ENCODE data around the gene ZBP1.

Gene ZBP1, protein sequence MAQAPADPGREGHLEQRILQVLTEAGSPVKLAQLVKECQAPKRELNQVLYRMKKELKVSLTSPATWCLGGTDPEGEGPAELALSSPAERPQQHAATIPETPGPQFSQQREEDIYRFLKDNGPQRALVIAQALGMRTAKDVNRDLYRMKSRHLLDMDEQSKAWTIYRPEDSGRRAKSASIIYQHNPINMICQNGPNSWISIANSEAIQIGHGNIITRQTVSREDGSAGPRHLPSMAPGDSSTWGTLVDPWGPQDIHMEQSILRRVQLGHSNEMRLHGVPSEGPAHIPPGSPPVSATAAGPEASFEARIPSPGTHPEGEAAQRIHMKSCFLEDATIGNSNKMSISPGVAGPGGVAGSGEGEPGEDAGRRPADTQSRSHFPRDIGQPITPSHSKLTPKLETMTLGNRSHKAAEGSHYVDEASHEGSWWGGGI

DNA sequence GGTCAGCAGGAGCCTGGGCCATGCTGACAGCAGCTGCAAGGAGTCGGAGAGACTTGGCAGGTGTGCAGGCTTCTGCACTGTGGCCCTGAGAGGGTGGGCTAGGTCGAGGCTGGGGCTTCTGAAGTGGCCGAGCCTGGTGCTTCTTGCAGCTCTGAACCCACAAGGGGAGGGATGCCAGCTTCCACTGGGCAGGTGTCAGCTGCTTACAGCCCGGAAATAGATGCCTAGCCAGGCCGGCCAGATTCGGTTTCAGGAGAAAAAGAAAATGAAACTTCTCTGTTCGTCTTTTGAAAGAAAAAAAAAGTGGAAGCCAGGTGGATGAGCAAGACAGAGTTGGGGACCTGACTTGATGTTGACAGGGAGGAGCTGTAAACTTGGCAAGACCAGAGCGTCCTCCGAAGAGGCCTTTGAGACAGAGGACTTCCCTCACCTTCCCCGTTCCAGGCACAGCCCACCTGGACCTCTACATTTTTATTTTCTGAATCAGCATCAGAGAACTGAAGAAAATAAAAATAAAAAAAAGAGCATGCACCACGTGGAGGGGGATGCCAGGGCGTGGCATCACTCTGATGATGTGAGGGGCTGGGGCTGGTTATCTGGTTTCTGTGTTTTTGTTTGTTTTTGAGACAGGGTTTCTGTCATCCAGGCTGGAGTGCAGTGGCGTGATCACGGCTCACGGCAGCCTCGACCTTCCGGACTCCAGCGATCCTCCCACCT is at the start of gene ZBP1:
ZBP1 (minus strand) TSS at position 153 of the 717 bp plus-strand sequence; CDS start at position 22, 131 bp downstream.
- in situ Hi-C loops (cut with MboI; ENCODE audit: low sequenced_read_pairs): loop anchor here (25.0 kb wide), 2 partner anchors 233 to 567 kb away; partner anchors contain the start of gene RBM38

DNA sequence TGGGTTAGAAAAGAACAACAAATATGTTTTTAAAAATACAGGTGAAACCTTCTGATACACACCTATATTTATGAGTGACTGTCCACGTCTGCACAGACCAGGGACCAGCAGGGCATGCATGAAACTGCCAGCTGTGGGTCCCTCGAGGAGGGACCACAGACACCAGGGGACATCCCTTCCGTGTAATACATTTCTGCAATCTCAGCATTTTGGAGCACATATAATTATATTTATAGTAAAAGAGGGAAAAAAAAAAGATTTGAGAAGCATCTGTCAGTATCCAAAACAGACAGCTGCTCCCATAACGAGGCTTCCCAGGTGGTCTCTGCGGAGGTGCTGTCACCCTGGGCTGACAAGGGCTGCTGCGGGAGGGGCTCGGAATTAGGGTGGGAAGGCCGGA is 49.4 kb upstream of the ZBP1 start:
- in situ Hi-C loops (cut with MboI; ENCODE audit: low sequenced_read_pairs): no loop called here

DNA sequence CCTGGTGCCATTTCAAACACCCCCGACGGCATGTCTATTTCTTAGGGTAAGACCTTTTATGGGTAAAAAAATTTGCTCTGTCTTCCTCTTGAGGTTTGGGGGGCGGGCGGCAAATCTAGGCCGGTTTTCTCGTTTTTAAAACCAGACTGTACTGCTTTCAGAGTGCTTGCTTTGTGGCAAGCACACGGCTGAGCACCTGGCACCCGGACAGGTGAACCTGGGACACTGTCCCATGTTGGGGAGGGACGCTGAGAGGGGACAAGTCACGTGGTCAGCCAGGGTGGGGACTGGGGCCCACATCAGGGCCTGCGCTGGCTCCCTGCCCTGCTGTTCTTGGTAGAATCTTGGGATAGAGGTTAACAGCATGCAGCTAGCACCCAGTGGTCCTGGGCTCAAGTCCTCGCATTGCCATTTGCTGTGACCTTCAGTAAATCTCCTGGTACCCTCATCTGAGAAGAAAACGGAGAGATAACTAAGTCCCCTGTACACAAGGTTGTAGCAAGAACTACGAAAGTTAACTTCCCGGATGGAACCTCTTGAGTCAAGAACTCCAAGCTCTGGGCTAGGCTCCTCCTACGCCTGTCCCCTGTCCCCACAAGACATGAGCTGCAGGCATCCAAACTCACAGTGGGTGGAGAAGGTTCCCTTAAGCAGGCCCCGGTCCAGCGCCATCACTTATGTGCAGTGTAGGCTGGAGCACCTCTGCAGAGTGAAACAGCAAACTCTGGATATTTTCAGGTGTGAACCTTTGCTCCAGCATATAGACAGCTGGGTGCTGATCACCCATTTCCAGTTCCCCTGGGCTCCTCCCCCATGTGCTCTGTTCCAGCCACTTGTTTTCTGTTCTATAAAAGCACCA is 47.9 kb upstream of the ZBP1 start:
- in situ Hi-C loops (cut with MboI; ENCODE audit: low sequenced_read_pairs): no loop called here

DNA sequence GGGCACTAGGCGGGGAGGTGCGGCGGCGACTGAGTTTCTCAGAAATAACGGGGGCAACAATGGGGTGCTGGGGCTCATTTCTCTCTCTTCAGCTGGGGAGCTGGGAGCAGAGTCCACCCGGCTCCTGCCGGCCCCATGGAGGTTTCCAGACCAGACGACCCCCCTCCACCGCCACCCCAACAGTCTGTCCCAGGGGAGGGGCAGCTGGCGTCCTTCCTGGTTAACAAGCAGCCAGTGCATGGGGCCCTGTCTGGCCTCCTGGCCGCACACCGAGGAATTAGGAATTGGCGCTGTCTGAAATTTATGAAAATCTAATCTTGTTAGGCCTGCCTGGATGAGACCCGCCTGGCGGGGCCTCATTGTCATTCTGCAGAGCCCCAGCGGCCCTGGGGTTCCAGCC is 47.2 kb upstream of the ZBP1 start:
- in situ Hi-C loops (cut with MboI; ENCODE audit: low sequenced_read_pairs): no loop called here

DNA sequence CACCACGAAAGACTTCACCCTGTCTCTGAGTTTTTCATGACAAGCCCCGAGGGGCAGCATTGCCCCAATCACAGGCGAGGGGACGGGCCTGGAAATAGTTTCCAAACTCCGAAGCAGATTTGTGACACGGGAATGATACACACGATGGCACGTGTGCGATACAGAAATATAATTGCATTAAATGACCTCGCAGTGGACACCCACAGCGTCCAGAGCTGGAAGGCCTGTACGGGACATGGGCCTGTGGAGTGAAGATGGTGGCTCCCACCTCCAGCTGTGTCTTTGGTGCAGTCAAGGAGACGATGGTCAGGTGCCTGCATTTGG is 46.6 kb upstream of the ZBP1 start:
- in situ Hi-C loops (cut with MboI; ENCODE audit: low sequenced_read_pairs): no loop called here

DNA sequence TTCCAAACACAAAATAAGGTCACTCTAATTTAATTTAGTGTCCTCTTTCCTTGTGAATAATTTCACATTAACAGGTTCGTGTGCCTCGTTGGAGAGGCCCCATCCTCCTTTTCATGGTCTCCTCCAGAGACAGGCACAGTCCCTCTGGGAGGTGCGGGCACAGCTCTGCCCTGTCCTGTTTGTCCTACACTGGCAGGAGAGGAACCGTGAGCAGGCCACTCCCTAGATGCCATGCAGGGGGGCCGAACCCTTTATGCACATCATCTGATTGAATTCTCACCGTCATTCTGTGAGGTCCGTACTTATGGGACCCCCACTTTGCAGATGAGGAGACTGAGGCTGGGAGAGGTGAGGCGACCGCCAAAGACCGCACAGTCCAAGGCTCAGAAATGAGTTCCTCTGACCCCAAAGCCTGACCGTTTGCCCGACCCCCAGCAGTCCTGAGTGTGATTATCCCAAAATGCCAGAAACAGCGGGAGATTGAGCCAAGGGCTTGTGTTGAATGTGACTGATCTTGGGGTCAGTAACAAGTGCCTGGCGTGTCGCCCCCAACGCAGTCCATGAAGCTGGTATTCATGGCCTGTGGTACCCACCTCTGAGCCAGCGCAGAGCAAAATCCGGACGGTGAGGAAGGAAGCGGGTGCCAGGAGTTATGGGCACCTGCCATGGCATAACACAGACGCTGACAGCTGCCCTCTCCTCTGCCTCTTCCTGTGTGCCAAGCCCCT is 46.0 kb upstream of the ZBP1 start:
- in situ Hi-C loops (cut with MboI; ENCODE audit: low sequenced_read_pairs): no loop called here

DNA sequence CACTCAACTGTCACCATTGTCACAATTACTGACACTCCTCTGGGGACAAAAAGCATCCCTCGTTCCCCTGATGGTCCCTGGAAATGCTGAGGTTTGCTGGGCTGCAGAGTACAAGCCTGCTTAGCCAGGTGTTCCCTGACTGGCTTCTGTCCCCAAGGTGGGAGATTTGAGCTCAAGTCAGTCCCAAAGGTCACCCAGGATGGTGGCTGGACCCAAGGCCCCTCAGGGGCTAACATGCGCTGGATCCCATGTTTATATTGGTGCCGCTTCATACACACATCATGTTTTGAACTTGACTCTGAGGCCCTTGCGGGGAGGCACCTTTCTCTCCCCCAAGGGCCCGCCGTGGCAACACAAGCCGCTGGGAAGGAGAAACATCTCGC is 45.4 kb upstream of the ZBP1 start:
- in situ Hi-C loops (cut with MboI; ENCODE audit: low sequenced_read_pairs): no loop called here

DNA sequence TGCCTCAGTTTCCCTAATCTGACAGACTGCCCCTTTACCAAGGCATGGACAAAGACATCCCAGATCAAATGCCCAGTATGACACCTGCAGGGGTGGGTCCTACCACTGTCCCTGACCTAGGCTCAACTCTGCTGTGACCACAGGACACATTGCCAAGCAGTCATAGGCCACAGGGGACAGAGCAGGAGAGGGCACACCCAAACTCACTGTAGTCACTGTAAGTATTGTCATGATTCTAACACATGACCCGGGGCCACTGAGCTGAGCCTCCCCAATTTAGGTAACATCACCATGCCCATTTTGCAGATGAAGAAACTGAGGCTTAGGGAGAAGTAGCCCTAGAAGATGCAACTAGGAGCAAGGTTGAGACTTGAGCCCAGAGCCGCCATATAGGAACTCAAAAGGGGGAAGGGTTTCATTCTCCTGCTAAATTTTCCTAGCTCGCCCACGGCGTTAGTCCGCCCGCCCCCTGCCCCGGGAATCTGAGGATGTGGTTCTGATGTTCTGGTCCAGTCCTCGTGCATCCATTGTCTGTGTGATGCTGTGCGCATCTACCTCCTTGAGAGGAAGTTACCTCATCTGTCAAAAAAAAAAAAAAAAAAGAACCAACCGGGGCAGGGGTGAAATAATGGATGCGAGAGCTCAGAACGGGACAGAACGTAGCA is 44.8 kb upstream of the ZBP1 start:
- in situ Hi-C loops (cut with MboI; ENCODE audit: low sequenced_read_pairs): no loop called here

DNA sequence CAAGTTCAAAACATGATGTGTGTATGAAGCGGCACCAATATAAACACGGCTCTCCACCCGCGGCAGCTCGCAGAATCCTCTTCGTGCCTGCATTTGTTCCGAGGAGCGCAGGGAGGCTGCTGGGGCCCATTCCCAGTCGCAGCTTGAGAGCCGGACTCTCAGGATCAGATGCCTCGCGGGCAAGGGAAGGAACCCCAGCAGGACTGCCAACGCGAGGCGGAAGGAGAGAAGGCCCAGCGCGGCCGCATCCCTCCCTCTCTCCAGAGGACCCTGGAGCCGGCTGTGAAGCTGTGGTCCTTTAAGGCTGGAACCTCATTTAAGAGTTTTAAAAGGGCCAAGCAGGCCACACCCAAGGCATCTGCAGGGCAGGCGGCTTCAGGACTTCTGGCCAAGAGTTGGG is 44.2 kb upstream of the ZBP1 start:
- in situ Hi-C loops (cut with MboI; ENCODE audit: low sequenced_read_pairs): no loop called here

DNA sequence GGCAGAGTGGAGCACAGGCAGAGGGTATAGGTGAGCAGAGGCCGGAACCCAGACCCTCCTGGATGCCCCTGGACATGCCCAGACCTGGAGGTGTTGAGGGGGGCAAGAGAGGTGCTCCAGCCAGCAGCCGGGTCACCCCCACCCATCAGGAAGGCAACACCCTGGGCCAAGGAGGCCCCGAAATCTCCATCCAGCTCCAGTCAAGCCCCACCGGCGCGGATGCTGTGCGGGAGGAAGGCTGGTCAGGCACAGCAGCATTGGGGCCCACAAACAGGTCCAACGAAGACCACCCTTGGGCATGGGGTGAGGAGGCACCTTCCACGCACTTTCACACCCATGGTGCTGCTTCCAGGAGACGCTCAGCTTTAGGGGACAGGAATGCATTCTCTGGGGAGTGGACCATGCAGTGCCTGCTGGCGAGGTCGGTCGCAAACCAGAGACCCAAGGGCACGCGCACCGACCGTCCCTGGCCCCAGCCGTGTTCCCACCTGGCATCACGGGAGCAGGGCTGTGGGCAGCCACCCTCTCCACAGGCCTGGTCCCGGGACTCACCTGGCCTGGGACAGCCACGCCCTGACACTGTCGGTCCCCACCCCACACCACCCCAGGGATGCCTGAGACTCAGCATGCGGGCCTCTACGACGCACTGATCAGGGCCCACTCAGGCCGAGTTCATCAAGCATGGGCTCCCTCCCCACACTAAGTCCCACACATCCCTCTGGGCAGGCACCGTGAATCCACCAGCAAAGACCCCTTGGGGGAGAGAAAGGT is 43.6 kb upstream of the ZBP1 start:
- in situ Hi-C loops (cut with MboI; ENCODE audit: low sequenced_read_pairs): no loop called here

DNA sequence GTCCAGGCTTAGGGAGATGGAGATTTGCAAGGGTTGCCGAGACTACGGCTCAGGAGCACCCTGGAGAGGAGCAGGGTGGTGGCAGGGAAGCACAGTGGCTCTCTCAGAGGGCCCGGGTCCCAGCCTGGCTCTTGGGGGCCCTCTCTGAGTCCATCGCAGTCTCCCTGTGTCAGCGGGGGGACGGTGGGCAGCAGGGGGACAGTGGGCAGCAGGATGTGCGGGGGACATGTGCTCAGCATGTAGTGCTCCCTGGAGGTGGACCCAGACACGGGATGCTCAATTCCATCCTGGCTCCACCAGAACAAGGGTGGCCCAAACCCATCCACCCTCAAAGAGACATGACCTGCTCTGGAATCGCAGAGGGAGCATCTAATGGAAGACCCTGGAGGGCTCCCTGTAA is 43.0 kb upstream of the ZBP1 start:
- in situ Hi-C loops (cut with MboI; ENCODE audit: low sequenced_read_pairs): no loop called here

DNA sequence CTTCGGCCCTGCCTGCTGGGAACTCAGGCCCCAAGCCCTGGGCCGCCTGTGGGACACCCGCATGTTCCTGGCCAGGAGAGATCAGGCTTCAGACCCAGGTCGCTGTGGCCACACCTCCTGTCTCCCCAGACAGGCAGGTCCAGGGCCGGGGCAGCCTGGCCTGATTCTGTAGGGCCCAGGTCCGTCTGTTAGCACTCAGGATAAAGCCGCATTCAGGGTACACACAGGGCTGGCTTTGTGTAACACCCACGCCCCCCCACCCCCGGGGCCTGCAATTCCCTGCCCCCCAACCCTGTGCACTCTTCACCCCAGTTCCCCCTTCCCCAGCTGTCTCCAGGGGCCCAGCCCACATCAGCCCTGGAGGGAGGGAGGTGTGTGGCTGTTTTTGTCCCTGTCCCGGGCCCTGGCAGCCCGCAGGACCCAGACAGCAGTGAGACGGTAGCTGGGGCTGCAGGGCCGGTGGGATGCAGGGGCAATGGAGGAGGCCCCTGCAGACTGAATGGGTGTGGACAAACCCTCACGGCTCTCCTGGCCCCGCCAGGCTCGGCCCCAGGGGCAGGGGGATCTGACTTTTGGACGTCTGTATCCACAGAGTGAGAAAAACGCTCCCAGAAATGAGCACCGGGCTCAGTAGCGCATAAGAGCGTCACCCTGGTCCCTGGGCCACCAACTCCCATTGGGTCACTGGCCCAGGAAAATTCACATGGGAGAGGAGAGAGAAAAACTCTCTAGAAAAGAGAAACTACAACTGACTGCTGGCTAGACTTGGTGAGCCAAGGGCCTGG is 42.4 kb upstream of the ZBP1 start:
- in situ Hi-C loops (cut with MboI; ENCODE audit: low sequenced_read_pairs): no loop called here

DNA sequence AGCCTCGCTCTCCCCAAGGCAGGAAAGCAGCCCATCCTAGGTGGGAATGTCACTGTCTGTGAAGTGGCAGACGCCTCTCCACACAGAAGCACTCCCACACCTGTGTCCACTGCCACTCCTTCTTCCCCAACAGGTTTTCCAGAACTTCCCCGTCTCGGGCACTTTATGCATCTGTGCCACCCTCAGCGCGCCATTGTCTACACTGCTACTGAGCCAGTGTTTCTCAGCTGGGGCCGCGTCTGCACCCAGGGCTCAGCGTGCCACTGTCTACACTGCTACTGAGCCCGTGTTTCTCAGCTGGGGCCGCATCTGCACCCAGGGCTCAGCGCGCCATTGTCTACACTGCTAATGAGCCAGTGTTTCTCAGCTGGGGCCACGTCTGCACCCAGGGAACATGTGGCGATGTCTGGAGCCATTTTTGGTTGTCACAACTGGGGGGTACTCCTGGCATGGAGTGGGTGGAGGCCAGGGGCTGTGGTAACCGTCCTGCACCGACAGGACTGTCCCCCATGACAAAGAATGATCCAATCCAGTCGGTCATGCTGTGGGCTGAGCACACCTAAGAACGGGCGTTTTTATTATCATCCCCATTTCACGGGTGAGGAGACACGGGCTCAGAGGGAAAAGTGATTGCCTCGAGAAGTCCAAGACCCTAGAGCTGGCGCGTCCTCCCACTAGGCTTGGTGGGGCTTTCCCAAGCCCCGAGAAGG is 41.7 kb upstream of the ZBP1 start:
- in situ Hi-C loops (cut with MboI; ENCODE audit: low sequenced_read_pairs): no loop called here

DNA sequence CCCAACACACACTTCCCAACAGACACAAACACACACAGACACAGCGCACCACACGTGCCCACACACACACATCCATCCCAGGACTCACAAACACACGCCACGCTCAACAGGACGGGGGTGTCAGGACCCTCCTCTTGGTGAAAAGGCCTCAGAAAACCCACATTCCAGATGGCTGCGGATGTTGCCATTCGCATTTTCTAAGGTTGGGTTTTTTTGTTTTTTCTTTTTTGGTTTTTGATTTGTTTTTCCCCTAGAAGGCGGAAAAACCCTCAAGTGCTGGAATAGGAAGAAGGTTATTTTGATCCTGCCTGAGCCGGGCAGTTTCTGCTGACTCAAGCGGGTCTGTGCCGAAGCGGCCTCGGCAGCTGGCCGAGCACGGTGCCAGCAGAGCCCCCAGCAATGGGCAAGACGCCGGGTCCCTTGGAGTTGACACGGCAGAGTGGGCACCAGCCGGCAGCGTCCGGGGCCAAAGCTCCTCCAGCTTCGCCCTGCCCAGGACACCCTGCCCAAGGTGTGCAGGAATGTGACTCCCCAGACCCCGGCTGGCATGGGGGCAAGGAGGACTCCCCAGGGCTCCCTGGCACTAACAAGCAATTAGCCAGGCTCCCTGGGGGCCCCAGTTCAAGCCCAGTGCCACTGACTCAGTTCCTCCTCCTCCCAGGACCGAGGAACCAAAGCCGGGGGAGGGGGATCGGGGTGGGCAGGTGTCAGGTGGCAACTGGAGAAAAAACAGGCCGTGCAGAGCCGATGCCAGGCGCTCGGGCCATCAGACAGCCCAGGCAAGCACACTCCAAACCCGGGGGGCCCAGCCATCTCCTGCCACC is 40.9 kb upstream of the ZBP1 start:
- in situ Hi-C loops (cut with MboI; ENCODE audit: low sequenced_read_pairs): no loop called here

DNA sequence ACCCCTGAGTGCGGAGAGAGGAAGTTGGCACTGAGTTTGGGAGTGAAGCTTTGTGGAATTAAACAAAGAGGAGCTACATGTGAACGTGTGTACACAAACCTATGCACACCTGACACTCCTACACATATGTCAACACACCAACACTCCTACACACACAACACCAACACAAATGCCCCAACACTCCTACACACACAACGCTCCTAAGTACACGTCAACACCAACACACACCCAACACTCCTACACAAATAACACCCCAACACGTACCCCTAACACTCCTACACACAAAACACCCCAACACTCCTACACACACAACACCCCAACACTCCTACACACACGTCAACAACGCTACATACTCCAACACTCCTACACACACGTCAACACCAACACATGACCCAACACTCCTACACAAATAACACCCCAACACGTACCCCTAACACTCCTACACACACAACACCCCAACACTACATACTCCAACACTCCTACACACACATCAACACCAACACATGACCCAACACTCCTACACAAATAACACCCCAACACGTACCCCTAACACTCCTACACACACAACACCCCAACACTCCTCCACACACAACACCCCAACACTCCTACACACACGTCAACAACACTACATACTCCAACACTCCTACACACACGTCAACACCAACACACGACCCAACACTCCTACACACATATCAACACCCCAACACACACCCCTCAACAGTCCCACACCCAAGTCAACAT is 40.1 kb upstream of the ZBP1 start:
- in situ Hi-C loops (cut with MboI; ENCODE audit: low sequenced_read_pairs): no loop called here

DNA sequence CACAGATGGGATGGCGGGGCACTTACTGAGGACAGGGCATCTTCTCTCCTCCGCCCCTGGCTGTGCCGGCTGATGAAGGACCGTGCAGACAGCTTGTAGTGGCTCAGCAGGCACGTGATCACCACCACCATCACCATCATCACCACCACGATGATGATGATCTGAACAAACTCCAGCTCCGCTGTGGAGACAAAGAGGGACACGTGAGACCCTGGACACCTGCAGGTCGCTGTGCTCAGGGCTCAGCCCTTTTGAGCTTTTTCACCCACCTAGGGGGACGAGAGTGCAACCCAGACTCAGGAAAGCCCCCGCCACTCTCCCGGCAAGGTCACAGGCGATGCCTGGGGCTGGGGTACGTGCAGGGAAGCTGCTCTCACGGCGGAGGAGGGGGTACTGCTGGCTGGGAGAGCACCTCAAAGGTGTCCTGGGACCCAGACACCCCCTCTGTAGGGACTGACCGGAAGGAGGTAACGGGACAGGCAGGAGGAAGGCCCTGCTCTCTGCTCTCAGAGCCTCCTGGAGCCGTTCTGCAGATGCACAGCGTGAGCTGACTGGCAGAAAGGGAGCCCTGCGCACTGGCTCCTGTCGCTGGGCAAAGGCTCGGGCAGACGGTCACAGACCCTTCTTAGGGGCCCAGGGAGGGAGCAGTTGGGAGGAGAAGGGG is 39.4 kb upstream of the ZBP1 start:
- in situ Hi-C loops (cut with MboI; ENCODE audit: low sequenced_read_pairs): no loop called here
